Measurements from ENCODE around the gene FAM90A1.
"Not testable (repeated sequence)": the region's sequence is repeated elsewhere in the genome, so short reads cannot be mapped to it uniquely, and the experiment has no call there.

Gene FAM90A1

GRCh38 chr12:8172911-8173310 lies 54.5 kb downstream of the FAM90A1 start:
- not testable (repeated sequence) for DNase-seq (ENCODE audit: low spot score)
